ENCODE measurements around the gene ZNF785.
"Not testable (repeated sequence)": the region's sequence is repeated elsewhere in the genome, so short reads cannot be mapped to it uniquely, and the experiment has no call there.

The ZNF785 gene

GRCh38 chr16:30536391-30537024, 49.0 kb downstream of the ZNF785 start:
- not testable (repeated sequence) for DNase-seq

GRCh38 chr16:30535777-30536190, 49.7 kb downstream of the ZNF785 start:
- peak; percentile 77 for DNase-seq

- no peak for DNase-seq
Observed at GRCh38 chr16:30535106-30535776, 50.3 kb downstream of the ZNF785 start.

DNA sequence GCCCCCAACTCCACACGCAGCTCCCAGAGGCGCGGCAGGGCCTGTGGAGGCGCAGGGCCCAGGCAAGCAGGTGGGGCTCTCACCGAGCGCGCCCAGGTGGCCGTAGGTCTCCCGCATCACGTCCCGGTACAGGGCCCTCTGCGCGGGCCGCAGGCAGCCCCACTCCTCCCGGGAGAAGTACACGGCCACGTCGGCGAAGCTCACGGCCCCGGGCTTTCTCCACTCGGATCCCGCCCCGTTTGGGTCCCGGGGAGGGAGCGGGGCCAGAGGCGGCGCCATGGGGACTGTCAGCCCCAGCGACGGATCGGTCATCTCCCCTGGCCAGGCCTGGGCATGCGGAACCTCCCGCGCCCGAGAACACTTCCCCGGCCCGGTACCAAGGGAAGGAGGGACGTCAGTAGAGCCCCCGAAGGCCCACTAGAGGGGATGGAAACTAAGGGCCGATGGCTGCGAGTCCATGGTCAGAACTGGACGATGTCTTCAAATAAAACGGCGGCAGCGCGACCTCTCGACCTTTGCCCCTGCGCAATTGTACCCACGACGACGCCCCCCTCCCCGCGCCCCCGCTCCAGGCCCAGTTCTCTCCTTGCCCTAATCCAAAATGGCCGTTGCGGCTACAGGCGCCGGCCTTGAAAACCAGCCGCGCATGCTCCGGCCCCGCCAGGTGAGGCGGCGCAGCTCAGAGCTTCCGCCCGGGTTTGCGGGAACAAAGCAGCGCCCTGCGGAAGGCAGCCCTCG, 51.0 kb downstream of the ZNF785 start, which contains the start of gene ZNF747:
Gene ZNF747 (minus strand): TSS at position 491 of the 738 bp plus-strand sequence. CDS start 179 bp downstream, at position 312.
- DNase-seq, result peak; percentile 93

DNA sequence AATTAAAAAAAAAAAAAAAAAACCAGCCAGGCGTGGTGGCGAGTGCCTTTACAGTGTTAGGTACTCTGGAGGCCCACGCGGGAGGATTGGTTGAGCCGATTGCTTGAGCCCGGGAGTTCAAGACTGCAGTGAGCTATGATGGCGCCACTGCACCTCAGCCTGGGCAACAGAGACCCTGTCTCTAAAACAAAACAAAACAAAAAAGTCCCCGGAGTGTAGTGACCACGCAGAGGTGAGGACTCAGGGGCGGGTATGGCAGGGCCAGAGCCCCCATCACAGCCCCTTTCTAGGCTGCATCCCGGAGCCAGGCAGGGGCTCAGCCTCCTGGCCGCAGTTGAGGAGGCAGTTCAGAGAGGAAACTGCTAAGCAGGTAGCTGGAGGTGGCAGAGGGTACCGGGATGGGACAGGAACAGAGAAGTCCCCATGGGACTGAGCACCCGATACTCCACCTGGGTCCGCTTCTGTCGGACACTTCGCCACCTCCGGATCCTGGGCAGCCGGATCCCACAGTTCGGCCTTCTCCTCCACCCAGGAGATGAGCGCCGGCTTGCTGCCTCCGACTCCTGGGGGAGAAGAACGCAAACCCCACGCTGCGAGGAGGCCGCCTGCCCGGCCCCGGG, 51.6 kb downstream of the ZNF785 start:
- DNase-seq, result peak; percentile 54

DNA sequence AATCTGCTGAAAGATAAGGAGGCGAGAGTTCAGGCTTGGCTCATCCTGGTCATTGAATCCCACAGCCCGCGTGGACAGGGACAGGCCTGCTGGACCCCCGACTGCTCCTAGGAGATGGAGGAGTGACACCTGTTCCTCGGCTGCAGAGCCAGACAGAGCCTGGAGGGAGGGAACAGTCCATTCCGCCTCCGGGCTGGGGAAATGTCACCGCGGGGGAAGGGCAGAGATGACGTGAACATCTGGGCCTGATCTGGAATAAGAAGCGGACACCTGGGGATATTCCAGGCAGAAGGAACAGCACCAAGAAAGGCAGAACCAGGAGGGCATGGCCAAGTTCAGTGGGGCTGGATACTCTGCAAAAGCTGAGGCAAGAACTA, 52.4 kb downstream of the ZNF785 start:
- DNase-seq, result no peak

DNA sequence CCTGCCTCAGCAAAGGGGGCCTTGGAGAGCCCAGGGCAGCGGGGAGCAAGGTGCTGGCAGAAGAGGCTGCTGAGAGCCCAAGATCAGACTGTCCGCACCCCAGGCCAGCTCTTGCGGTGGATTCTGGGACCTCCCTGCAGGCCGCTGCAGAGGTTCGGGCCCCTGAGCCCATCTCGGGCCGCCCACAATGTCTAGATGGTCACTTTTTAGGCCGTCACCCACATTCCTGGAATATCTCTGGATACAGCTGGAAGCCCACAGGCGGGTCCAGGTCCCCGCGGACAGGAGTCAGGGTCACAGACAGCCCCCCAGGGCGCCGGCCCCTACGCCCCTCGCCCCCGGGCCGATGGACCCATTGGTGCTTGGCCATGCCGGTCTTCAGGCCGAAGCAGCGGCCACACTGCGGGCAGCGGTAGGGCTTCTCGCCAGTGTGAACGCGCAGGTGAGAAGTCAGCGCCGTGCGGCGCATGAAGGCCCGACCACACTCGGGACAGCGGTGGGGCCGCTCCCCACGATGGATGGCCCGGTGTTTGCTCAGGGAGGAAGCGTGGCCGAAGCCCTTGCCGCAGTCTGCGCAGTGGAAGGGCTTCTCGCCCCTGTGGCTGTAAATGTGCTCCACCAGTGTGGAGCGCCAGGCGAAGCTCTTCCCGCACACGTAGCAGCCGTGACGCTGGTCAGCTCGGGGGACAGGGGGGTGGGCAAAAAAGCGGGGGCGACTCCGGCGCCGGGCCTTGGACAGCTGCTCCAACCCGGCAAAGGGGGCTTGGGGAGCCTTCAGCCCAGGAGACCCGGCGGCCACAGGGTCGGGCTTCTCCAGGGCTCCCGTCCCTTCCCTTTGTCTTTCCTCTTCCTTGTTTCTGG, 53.0 kb downstream of the ZNF785 start:
- no peak for DNase-seq

Data from stimulated activated CD8-positive, alpha-beta memory T cell treated with anti-CD3 and anti-CD28 coated beads, Interleukin-4, amount 100 ng/mL, for 48 hours (primary cell).